Measurements from ENCODE around the gene FBH1.

DNA sequence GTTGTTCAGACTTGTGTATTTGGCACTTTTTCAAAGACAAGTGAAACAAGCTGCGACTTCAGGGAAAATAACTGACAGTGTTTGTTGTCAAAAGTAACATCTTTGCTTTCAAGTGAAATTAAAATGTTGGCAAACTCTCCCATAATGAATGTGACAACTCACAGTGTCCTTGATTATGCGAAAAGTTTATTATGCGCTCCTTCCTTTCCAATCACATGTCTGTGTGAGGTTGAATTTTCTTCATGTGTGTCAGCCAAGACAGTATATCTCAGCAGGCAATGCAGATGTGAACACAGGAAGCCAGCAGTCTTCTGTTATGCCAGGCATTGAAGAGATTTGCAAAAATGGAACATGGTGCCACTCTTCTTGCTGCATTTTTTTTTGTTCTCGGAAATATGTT is 28.7 kb downstream of the FBH1 start:
- TF ChIP-seq, protein P1, sequence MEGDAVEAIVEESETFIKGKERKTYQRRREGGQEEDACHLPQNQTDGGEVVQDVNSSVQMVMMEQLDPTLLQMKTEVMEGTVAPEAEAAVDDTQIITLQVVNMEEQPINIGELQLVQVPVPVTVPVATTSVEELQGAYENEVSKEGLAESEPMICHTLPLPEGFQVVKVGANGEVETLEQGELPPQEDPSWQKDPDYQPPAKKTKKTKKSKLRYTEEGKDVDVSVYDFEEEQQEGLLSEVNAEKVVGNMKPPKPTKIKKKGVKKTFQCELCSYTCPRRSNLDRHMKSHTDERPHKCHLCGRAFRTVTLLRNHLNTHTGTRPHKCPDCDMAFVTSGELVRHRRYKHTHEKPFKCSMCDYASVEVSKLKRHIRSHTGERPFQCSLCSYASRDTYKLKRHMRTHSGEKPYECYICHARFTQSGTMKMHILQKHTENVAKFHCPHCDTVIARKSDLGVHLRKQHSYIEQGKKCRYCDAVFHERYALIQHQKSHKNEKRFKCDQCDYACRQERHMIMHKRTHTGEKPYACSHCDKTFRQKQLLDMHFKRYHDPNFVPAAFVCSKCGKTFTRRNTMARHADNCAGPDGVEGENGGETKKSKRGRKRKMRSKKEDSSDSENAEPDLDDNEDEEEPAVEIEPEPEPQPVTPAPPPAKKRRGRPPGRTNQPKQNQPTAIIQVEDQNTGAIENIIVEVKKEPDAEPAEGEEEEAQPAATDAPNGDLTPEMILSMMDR (IDR thresholded peaks at IDR 0.05): no peak
- TF ChIP-seq POLR2A (IDR thresholded peaks at IDR 0.05): no peak
